ENCODE data around the gene PNPLA7.

Gene PNPLA7

GRCh38 chr9:137493364-137494103 is 56.7 kb downstream of the PNPLA7 start:
- no peak for DNase-seq

DNA sequence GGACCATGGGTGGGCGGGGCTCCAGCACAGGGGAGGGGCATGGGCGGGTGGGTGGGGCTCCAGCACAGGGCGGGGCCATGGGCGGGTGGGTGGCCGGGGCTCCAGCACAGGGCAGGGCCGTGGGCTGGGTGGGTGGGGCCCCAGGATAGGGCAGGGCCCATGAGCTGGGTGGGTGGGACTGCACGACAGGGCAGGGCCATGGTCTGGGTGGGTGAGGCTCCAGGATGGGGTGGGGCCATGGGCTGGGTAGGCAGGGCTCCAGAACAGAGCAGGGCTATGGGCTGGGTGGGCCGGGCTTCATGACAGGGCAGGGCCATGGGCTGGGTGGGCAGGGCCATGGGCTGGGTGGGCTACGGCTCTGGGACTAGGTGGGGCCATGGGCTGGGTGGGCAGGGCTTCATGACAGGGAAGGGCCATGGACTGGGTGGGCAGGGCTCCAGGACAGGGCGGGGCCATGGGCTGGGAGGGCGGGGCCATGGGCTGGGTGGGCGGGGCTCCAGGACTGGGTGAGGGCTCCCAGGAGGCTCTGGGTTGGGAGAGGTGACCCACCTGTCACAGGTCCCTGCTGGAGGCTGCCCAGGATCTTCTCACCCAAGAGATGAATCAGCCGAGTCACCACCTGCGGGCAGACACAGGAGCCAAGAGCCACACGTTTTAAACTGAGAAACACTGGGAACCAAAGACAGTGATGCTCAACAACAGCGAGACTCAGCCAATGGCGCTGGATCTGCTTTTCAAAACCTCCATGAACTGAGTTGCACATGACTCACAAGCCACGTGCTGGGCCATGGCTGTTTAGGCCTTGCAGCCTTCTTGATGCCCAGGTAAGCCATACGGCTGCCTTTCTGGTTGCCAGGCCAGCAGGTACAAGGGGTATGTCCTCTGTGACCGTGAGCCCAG is 57.5 kb downstream of the PNPLA7 start:
- DNase-seq, result peak in 2 of 3 donors; percentile 21 to 46

DNA sequence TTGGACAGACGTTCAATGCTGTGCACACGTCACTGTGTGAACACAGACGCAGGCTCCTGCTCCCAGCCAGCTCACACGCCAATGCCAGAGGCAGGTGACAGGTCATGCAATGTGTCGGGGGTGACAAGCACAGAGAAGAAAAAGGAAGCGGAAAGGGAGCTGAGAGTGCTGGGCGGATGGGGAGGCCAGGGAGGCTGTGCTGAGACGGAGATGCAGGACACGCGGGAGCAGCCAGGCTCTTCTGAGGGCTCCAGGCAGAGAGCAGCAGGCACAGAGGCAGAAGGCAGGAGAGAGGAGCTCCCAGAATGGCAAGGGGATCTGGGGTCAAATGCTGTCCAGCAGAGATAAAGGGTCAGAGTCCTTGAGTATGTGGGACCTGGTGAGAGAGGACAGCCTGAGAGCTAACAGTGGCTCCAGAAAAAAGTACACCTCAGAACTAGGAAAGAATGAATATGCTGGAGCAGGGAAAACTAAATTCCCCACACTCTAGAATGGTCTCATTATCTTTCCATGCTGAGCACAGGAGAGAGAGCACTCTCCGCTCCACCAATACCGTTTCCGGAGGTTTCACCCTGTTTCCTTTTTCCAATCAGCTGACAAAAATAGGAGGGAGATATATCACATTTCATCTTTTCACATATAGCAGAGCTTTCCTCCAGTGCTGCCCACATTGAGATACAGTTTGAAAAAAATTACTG is 58.3 kb downstream of the PNPLA7 start:
- no peak for DNase-seq

- no peak for DNase-seq
These were observed 59.5 kb downstream of the PNPLA7 start for GRCh38 chr9:137490532-137491186.

- no peak for DNase-seq
These were observed 61.3 kb downstream of the PNPLA7 start for GRCh38 chr9:137488906-137489305.

DNA sequence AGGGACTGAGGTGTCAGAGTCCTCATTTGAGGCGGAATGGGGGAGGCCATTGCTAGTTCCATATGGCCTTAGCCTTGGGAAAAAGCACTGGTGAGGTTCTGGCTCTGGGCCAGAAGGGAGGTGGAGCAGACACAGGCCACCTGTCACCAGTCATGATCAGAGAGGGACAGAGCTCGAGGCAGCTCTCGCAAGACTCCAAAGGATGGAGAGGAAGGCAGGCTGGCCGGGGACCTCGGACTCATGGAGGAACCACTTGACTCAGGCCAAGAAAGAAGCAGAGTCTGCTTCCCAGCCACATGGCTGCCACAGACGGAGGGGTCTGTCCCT is 61.9 kb downstream of the PNPLA7 start:
- DNase-seq, result no peak

- DNase-seq, result no peak
These were observed 62.5 kb downstream of the PNPLA7 start for GRCh38 chr9:137487454-137488326.

GRCh38 chr9:137486545-137487453 is 63.4 kb downstream of the PNPLA7 start:
- no peak for DNase-seq

DNA sequence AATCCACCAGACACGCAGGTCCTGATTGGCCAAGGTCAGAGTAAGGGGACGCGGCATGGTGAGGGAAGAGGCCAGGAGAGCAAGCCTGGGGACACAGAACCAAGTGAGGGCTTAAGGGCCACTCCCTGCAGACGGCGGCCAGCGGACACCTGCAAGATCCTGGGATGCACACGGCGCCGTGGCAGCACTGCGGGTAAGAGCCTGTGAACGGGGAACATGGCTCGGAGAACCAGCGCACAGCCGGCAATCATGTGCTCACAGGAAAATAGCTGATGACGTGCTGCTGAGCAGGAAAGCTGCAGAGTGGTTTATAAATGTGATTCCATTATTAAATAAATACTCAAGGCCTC is 64.1 kb downstream of the PNPLA7 start:
- no peak for DNase-seq

DNA sequence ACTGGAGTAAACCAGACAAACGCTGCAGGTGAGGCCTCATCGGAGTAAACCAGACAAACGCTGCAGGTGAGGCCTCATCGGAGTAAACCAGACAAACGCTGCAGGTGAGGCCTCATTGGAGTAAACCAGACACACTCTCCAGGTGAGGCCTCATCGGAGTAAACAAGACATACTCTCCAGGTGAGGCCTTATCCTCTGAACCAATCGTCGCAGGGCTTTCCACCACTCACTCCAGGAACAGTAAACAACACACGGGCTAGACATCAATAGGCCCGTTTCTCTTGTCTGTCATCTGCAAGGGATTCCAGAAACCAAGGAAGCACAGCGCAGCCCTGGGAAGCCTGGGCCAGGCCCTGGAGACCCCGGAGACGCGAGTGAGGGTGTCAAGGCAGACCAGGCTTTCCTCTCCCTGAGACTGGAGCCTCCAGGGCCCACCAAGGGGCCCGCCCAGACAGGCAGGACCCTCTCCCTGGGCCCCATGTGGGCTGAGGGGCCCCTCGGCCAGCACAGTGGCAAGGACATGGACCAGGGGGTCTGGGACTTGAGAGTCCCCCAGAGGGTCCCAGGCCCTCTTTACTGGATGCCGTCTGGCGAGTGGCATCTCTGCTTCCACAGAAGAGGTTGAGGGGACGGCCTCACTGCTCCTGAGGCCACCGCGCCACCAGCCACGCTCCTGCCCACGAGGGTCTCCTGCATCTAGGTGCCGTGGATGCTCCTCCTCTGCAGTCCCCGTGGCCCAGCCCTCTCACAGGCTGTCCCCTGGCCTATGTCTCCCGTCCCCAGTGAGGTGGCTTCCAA is 64.7 kb downstream of the PNPLA7 start:
- no peak for DNase-seq

- DNase-seq, result no peak
These were observed 65.5 kb downstream of the PNPLA7 start for GRCh38 chr9:137484551-137485315.

GRCh38 chr9:137482094-137482781 is 68.0 kb downstream of the PNPLA7 start:
- peak; percentile 87 to 90 (median 88) for DNase-seq

DNA sequence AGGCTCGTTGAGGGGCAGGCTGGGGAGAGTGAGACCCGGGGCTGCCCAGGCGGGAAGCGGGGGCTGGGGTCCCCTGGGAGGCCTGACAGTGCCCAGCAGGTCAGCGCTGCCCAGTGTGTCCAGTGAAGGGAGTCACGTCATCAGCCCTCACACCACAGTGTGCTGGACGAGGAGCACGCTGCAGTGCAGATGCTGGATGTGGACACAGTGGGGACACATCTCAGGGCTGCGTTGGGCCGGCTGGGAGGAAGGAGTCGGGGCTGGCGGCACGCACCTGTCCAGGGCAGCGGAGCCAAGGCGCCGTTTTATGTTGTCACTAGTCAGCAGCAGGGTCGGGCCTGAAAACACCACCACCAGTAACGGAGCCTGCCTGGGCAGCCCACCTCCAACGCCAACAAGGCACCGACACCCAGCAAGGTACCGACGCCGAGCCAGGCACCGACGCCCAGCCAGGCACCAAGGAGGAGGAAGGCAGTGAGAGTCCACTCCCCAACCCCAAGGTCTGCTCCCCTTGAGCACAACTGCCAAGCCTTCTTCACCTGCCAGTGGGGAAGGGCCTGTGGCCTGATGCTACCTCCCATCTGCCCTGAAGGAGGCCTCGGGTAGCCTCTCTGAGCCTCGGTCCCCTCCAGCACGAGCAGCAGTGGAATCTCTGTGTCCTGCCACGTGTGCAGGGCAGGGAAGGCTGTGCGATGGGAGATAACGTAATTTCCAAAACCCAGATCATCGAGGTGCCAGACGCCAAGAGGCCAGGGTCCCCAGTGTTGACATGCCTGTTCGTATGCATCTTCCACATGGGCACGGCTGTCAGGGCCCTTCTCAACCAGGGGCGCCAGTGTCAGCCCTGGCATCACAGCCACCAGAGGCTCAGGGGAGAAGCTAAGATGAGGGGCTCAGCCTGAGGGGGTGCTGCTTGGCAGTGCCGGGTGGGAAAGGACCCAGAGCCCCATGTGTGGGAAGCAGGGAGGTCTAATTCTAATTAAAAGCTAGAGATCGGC is 69.2 kb downstream of the PNPLA7 start:
- no peak for DNase-seq

DNA sequence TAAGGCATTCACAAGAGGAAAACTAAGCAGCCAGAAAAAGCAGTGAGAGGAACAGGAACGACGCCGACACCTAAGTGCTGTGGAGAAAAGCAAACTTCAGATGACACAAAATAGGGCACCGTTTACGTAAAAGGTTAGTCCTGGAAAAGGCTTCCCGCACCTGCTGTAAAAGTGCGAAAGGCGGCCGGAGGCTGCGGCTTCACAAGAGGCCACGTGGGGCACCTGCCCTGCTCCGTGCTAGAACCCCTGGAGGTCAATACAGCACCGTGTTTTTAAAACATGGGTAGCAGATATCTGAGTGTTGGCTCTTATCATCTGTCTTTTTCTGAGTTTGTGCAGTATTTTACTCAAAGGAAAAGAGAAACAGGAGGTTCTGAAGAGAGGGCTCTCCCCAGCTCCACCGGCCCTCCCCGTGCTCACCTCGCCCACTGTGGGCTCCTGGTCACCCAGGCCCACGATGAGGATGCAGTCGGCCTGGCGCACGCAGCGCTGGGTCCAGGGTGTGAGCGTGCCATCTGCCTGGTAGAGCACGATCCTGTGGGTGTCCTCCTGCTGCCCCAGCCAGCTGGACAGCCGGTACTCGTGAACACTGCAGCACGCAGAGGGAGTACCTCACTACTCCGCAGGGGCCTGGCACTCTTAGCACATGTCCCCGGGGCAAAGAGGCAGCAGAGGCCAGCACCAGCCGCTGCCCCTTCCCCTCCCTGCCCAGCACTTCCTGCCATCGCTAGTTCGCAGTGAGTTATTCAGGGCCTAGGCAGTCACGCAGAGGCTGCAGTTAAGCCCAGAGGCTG is 70.1 kb downstream of the PNPLA7 start:
- DNase-seq, result no peak

- no peak for DNase-seq
These were observed 71.0 kb downstream of the PNPLA7 start for GRCh38 chr9:137478962-137479861.

- no peak for DNase-seq
These were observed 71.6 kb downstream of the PNPLA7 start for GRCh38 chr9:137478613-137478961.
